HUDEP-2 (cell line): Measurements from ENCODE around the gene PSMD6.
A peak's percentile ranks its signal among the peaks of the same experiment; 100 is the strongest.

Source experiments
- DNase-seq, 76 experiments: peaks; one replicate each; lab custom pipeline; 2025; ENCODE audit not compliant: unreplicated experiment in 76 of 76; lab: John Stamatoyannopoulos, UW

PSMD6 gene

DNA sequence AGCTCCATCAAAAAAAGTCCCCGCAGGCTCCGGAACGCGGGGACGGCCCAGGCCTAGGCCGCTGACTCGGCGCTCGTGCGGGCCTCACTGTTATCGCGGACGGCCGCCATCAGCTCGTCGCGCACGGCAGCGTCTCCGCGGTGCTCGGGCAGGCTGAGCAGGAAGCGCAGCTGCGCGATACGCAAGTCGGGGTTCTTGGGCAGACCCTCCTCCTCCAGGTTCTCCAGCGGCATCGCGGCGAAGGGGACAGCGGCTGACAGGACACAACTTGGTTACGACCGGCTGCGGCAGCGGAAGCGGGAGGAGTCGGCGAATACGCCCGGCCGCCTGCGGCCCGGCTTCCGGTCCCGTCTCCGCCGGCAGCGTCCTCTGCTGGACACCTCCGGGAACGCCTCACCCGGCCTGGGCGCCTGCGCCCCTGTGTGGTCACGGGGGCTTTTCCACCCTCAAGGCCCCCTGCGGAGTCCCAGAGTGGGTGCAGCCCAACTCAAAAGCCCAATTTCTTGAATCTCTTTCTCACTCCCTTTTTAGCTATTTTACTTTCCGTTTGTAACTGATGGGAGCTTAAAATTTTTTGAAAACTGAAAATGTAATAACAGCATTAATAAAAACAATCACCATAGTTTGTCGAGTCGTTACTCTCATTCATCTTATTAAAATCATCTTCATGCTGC is at the start of gene PSMD6:
Gene PSMD6 (minus strand): TSS at position 308 of the 674 bp plus-strand sequence. CDS start 75 bp downstream, at position 233.
- peak in 74 of 76 experiments; percentile 10 to 91 (median 78) for DNase-seq

GRCh38 chr3:64072126-64072525 is 48.8 kb upstream of the PSMD6 start:
- DNase-seq: no peak

GRCh38 chr3:64070704-64071103 is 47.4 kb upstream of the PSMD6 start:
- no peak for DNase-seq

- no peak for DNase-seq
Measured at GRCh38 chr3:64067506-64068346, 44.4 kb upstream of the PSMD6 start.

DNA sequence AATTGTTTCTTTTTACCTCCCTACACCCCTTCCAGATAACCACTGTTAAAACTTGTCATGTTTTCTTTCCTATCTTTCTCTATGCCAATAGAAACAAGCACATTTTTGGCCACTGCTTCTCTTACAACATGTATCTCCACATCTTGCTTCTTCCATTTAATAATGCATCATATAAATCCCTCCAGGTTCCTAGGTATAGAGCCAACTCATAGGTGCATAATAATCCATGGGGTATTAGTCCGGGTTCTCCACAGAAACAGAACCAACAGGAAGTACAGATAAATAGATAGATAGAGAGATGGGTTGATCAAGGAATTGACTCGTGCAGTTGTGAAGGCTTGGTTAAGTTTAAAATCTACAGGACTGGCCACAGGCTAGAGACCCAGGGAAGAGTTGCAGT is 41.5 kb upstream of the PSMD6 start:
- DNase-seq: no peak

GRCh38 chr3:64063983-64064438 is 40.7 kb upstream of the PSMD6 start:
- no peak for DNase-seq

DNA sequence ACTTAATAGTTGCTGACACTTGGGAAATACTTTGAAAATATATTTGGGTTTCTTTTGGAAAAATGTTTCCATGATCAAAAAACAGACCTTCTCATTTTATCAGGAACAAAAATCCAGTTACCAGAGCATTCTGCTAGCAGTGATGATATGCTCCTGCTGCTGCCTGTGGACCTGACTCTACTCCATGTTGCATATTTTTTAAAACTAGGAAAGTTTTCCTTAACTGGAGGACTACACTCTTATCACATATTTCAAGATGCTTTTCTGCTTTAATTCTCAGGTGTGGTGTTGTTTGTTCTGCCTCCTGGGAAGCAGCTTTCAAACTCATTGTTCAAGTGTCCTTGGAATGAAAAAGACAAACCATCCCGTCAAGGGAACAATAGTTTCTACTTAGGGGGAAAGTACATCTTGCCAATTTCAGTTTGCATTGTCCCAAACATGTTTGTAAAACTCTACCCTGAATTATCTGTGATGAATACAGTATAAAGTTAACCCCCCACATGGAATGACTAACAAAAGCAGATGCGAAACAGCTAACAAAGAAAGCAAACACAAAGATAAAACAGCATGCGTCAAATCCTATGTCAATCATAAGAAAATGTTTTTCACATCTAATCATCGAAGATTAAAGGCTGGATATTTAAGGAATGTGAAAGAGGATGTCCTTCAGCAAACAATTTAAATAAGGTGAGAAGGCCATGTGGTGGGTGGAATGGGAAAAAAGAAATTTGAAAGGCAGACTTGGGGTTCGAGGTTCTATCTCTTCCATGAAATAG is 40.1 kb upstream of the PSMD6 start:
- DNase-seq: peak in 1 of 76 experiments; percentile 0

DNA sequence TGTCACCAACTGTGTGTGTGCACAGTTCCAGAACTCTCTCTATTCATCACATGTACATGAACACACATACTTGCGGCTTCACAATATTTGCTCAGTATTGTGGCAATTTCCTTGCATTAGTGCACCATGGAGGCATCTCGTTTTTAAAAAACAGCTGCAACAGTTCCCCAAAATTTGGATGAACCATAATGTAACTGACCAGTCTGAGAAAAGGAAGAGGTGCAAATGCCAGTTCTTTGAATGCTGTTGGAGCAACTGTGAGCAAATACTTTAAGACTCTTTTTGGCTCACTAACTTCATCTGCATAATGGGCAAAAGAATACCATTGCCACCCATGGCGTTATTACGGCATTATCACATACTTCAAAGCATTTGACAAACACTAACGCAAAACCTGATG is 38.3 kb upstream of the PSMD6 start:
- no peak for DNase-seq

GRCh38 chr3:64059484-64060175 is 36.3 kb upstream of the PSMD6 start:
- no peak for DNase-seq

- no peak for DNase-seq
Measured at GRCh38 chr3:64058566-64058965, 35.3 kb upstream of the PSMD6 start.

DNA sequence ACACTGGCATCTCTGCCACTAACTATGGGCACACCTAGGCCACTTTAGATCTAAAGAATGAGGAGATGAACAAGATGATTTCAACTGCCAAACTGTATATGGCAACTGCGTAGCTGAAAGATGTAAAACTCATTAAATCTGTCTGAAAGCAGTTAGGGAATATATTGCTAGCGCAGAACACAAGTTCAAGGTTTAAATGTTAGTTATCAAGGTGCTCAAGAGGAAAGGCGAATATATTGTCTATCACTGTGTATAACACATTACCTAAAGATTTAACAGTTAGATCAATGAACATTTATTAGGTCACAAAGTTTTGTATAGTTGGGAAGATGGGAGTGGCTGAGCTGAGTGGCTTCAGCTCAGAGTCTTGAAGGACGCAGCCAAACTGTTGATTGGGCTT is 33.9 kb upstream of the PSMD6 start:
- no peak for DNase-seq

DNA sequence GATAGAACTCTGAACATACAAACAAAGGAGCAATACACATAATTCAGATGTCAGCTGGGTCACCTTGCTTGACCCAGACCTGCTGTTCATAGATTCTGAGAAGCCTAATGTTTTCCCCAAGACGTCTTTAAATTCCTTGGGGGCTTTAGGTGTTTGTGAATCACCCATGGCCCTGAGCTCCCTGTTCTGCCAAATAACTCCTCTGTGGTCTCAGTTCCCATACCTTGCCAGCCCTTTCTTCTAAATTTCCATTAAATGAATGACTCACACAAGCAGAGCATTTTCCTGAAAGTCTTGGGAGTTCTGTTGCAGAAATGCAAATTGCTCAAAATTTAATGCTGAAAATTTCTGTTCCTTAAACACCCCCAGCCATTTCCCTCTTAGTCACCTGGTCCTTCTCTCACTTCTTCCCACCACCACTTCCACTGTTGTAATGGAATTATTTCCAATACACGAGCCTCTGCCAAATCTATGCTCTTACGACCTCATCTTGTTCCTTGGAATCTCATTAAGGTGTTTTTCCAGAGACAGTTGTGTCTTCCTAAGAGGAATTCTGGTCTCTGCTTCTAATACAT is 33.4 kb upstream of the PSMD6 start:
- DNase-seq: no peak

DNA sequence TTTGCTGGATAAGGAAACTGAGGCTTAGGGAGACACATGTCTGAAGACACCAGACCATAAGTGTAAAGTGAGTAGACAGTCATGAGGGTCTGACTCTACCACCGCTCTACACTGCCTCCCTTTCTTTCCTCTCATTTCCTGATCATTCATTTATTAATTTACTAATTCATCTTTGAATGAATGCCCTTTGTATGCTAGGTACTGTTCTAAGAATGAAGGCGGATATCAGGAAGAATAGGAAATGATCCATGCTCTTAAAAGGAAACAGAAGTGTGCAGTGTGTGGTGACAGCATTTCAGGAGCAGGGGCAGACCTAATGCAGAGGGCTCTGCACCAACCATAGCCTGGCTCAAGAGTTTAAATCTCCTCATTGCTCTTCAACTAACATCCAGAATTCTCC is 31.8 kb upstream of the PSMD6 start:
- no peak for DNase-seq

GRCh38 chr3:64054488-64054887 is 31.2 kb upstream of the PSMD6 start:
- no peak for DNase-seq

DNA sequence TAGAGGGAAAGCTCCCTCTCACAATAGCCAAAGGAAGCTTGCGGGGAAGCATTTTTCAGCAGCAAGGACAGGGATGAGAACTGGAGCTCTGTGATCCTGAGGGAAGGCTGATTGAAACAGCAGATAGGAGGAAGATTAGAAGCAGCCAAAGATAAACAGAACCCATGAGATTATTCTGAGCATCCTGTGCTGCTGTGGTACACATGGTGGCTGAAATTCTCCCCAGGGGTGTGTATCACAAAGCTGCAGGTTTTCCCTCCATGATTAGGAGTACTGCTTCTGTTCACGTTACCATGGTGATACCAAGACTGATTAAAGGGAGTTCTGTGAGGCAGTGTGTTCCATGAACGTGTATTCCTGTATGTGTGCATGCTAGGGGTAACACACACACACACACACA is 30.3 kb upstream of the PSMD6 start:
- DNase-seq: no peak

- no peak for DNase-seq
Measured at GRCh38 chr3:64053117-64053516, 29.8 kb upstream of the PSMD6 start.

- DNase-seq: no peak
Measured at GRCh38 chr3:64049832-64050231, 26.5 kb upstream of the PSMD6 start.

DNA sequence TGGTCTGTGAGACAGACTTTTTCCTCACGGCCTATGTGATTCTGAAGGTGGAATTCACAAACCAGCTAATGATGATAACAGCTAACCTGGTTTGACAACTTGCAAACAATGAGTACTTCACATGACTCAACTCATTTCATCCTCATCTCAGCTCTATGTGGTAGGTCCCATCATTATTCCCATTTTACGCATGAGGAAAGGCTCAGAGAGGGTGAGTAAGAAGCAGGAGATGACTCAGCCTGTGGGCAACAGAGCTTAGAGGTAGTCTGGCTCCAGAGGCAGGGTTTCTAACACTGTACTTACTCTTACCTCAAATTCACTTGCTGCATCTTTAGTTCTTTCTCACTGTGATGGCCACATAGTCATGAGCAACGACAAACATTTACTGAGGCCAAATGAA is 25.8 kb upstream of the PSMD6 start:
- no peak for DNase-seq

GRCh38 chr3:64048631-64049061 is 25.4 kb upstream of the PSMD6 start:
- no peak for DNase-seq

GRCh38 chr3:64047787-64048186 is 24.5 kb upstream of the PSMD6 start:
- no peak for DNase-seq
